PC-3 (cell line): ENCODE data around the gene YIPF6. TPM values are rescaled to one million over a fixed set of nuclear protein-coding genes. Genes with fewer than 3 reads are reported as not detected.
A peak's percentile ranks its signal among the peaks of the same experiment; 100 is the strongest.

ENCODE experiments used
- ATAC-seq: fragments of 200-7000 bp; cut with Tn5 transposase; 2 replicates; pipeline ENCODE4 v1.9.1; 2020; ENCODE audit warnings: mild to moderate bottlenecking, moderate library complexity
- BruUV-seq: library from RNA; stranded (reverse); fragments of 400-500 nt; replicated peaks from 2 replicates; lab custom pipeline; 2021; lab: Mats Ljungman, UMichigan
- CTCF ChIA-PET: fragments of 300-600 bp; sonication (Branson Sonifier 250); formaldehyde crosslinking; loops from one replicate; lab custom pipeline; 2022; ENCODE audit warnings: antibody characterized with exemption; lab: Charles Lee
- POLR2A ChIA-PET: fragments of 300-600 bp; sonication (Branson Sonifier 250); formaldehyde crosslinking; loops from one replicate; lab custom pipeline; 2022; ENCODE audit warnings: antibody characterized with exemption; ENCODE audit not compliant: unreplicated experiment; lab: Charles Lee
- DNase-seq: peaks from one replicate; pipeline ENCODE4 v3.0.0-alpha.2; 2015
- H2AFZ ChIP-seq: fragments of 300-600 bp; sonication (generic); 2 replicates; pipeline ENCODE4 v1.6.0; 2016; ENCODE audit warnings: antibody characterized with exemption, low read length
- H3F3A ChIP-seq: fragments of 300-600 bp; sonication (generic); one replicate; pipeline ENCODE4 v1.6.0; 2017; ENCODE audit warnings: antibody characterized with exemption, low read length, control low read depth, mild to moderate bottlenecking; ENCODE audit not compliant: unreplicated experiment
- H3K27ac ChIP-seq: fragments of 300-600 bp; sonication (generic); 2 replicates; pipeline ENCODE4 v1.5.1; 2016; ENCODE audit warnings: mild to moderate bottlenecking, low read length
- H3K27me3 ChIP-seq: fragments of 300-600 bp; sonication (generic); 2 replicates; pipeline ENCODE4 v1.6.1; 2016; ENCODE audit warnings: low read length, mixed read lengths
- H3K36me3 ChIP-seq: fragments of 300-600 bp; sonication (generic); 2 replicates; pipeline ENCODE4 v1.6.1; 2016; ENCODE audit warnings: low read depth, mixed run types, low read length, mixed read lengths
- H3K4me1 ChIP-seq: fragments of 300-600 bp; sonication (generic); 2 replicates; pipeline ENCODE4 v1.5.1; 2016; ENCODE audit warnings: low read length; ENCODE audit not compliant: insufficient read depth
- H3K4me2 ChIP-seq: fragments of 300-600 bp; sonication (generic); 2 replicates; pipeline ENCODE4 v1.6.0; 2016; ENCODE audit warnings: low read length
- H3K4me3 ChIP-seq: fragments of 300-600 bp; sonication (generic); 2 replicates; pipeline ENCODE4 v1.5.1; 2016; ENCODE audit warnings: mild to moderate bottlenecking, low read length, mixed read lengths
- H3K79me2 ChIP-seq: fragments of 300-600 bp; sonication (generic); 2 replicates; pipeline ENCODE4 v1.6.1; 2017; ENCODE audit warnings: low read length, mixed read lengths
- H3K9ac ChIP-seq: fragments of 300-600 bp; sonication (generic); 2 replicates; pipeline ENCODE4 v1.6.0; 2016; ENCODE audit warnings: mild to moderate bottlenecking, low read length
- H3K9me2 ChIP-seq: fragments of 300-600 bp; sonication (generic); replicated peaks from 2 replicates; pipeline ENCODE4 v1.6.1; 2016; ENCODE audit warnings: mixed run types, low read length, mixed read lengths
- H3K9me3 ChIP-seq: fragments of 300-600 bp; sonication (generic); 2 replicates; pipeline ENCODE4 v1.6.1; 2016; ENCODE audit warnings: low read length, mixed read lengths
- H4K20me1 ChIP-seq: fragments of 300-600 bp; sonication (generic); 2 replicates; pipeline ENCODE4 v1.6.1; 2016; ENCODE audit warnings: low read length, mixed read lengths
- EZH2 ChIP-seq: fragments of 300-600 bp; sonication (generic); IDR thresholded peaks from one replicate; pipeline ENCODE4 v1.6.1; 2017; ENCODE audit warnings: antibody characterized with exemption, mild to moderate bottlenecking, low read length; ENCODE audit not compliant: unreplicated experiment
- EZH2phosphoT487 ChIP-seq: fragments of 300-600 bp; sonication (generic); IDR thresholded peaks from 2 replicates; pipeline ENCODE4 v1.6.1; 2018; ENCODE audit warnings: mild to moderate bottlenecking, antibody characterized with exemption, low read length, borderline replicate concordance
- intact Hi-C: fragments of 100-400 bp; cut with micrococcal nuclease; formaldehyde crosslinking; loops from 2 replicates; pipeline ENCODE4 v1.9.0; 2023
- total RNA-seq: library from RNA; depleted of rRNA; stranded (reverse); fragments of >200 nt; gene quantifications from 2 replicates; pipeline ENCODE4 v1.2.3, GENCODE V29; 2014
- TF ChIP-seq, protein P1 (sequence below): fragments of 300-600 bp; sonication (generic); conservative IDR thresholded peaks from 2 replicates; pipeline ENCODE4 v1.5.1; 2017; ENCODE audit warnings: antibody characterized with exemption, low read depth, mild to moderate bottlenecking, low read length

The YIPF6 gene
- total RNA-seq, 1 experiment from 2014 or later = 37.0 TPM

DNA sequence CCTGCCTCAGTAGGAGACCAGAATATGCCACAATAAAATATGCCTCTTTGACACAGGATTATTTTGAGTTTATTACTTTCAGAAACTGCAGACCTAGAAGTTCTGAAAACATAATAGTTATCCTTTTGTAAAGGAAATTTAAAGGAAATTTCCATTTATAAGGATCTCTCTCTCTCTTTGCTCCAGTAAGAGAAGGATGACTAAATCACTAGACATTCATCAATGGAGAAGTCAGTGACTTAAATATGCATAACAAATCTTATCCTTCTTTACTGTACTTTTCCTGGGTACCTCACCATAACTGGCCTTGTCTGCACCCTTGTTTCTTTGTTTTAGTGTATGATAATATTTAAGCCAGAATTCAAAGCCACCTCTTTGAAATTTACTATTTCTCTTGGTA is 37.3 kb upstream of the YIPF6 start:
- no peaks in the 10 kb centered on the region for H3K27me3 ChIP-seq
- DNase-seq = no peak
- H3K27ac ChIP-seq = peak overlapping the region; percentile 18
- H2AFZ ChIP-seq = no peak overlapping the region
- no peak; the same call in 1 of the 2 replicates for ATAC-seq
- H4K20me1 ChIP-seq = no peaks in the 10 kb centered on the region
- no peak overlapping the region for H3K4me3 ChIP-seq
- no peaks in the 10 kb centered on the region for H3K9me3 ChIP-seq
- H3K9ac ChIP-seq = no peak overlapping the region
- BruUV-seq = no TSS peak
- TF ChIP-seq EZH2 (no peak), EZH2phosphoT487 (no peak)
- TF ChIP-seq, protein P1, sequence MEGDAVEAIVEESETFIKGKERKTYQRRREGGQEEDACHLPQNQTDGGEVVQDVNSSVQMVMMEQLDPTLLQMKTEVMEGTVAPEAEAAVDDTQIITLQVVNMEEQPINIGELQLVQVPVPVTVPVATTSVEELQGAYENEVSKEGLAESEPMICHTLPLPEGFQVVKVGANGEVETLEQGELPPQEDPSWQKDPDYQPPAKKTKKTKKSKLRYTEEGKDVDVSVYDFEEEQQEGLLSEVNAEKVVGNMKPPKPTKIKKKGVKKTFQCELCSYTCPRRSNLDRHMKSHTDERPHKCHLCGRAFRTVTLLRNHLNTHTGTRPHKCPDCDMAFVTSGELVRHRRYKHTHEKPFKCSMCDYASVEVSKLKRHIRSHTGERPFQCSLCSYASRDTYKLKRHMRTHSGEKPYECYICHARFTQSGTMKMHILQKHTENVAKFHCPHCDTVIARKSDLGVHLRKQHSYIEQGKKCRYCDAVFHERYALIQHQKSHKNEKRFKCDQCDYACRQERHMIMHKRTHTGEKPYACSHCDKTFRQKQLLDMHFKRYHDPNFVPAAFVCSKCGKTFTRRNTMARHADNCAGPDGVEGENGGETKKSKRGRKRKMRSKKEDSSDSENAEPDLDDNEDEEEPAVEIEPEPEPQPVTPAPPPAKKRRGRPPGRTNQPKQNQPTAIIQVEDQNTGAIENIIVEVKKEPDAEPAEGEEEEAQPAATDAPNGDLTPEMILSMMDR = no peak
- intact Hi-C loops = loop anchor here (5.0 kb wide), 1 partner anchor 279 kb away; no protein-coding TSS in a partner anchor
- H3K9me2 ChIP-seq = no peaks in the 10 kb centered on the region
- H3K4me1 ChIP-seq = peaks cover 12% of the 10 kb centered on the region
- H3K4me2 ChIP-seq = no peak overlapping the region
- H3F3A ChIP-seq = no peaks in the 10 kb centered on the region
- POLR2A ChIA-PET = no interaction called here
- CTCF ChIA-PET = no interaction called here
- H3K36me3 ChIP-seq = no peaks in the 10 kb centered on the region
- no peaks in the 10 kb centered on the region for H3K79me2 ChIP-seq

- ATAC-seq (no peak; the same call in none of the 2 replicates), DNase-seq (peak; percentile 56)
- no peaks in the 10 kb centered on the region for H3F3A ChIP-seq
- H3K36me3 ChIP-seq = no peaks in the 10 kb centered on the region
- peak overlapping the region; percentile 28 for H3K27ac ChIP-seq
- BruUV-seq = no TSS peak
- H3K9ac ChIP-seq = no peak overlapping the region
- peaks cover 12% of the 10 kb centered on the region for H3K4me1 ChIP-seq
- H3K27me3 ChIP-seq = no peaks in the 10 kb centered on the region
- TF ChIP-seq, protein P1 = no peak
- TF ChIP-seq EZH2phosphoT487 (no peak), EZH2 (no peak)
- POLR2A ChIA-PET = no interaction called here
- no peaks in the 10 kb centered on the region for H3K79me2 ChIP-seq
- H4K20me1 ChIP-seq = no peaks in the 10 kb centered on the region
- intact Hi-C loops = loop anchor here (1.0 to 5.0 kb wide), 2 partner anchors 265 to 280 kb away; no protein-coding TSS in a partner anchor
- no peak overlapping the region for H3K4me3 ChIP-seq
- CTCF ChIA-PET = interaction anchor here (1.0 kb wide), 1 partner anchor 266 kb away, joined by 3 read pairs; no protein-coding TSS in a partner anchor
- H3K9me2 ChIP-seq = no peaks in the 10 kb centered on the region
- H3K4me2 ChIP-seq = no peak overlapping the region
- no peaks in the 10 kb centered on the region for H3K9me3 ChIP-seq
- H2AFZ ChIP-seq = 0 out of 2 replicates have a peak overlapping the region, but pooled peaks have one; percentile 5
Measured at GRCh38 chrX:68462197-68462596, 36.7 kb upstream of the YIPF6 start.

DNA sequence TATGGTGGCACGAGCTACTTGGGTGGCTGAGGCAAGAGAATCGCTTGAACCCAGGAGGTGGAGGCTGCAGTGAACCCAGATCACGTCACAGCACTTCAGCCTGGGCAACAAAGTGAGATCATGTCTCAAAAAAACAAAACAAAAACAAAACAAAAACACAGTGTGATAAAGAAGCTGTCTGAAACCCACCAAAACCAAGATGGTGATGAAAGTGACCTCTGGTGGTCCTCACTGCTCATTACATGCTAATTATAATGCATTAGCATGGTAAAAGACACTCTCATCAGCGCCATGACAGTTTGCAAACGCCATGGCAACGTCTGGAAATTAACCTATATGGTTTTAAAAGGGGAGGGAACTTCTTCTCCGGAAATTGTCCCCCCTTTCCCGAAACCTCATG is 36.2 kb upstream of the YIPF6 start:
- DNase-seq (peak; percentile 57), ATAC-seq (peak; percentile 45)
- Histone ChIP-seq H3K4me2 (no peak overlapping the region), H3K9me3 (no peaks in the 10 kb centered on the region), H3K36me3 (no peaks in the 10 kb centered on the region), H3K4me3 (no peak overlapping the region), H3K9ac (no peak overlapping the region), H3K4me1 (peaks cover 12% of the 10 kb centered on the region), H2AFZ (0 out of 2 replicates have a peak overlapping the region, but pooled peaks have one; percentile 5), H4K20me1 (no peaks in the 10 kb centered on the region), H3F3A (no peaks in the 10 kb centered on the region), H3K9me2 (no peaks in the 10 kb centered on the region), H3K79me2 (no peaks in the 10 kb centered on the region), H3K27me3 (no peaks in the 10 kb centered on the region), H3K27ac (peak overlapping the region; percentile 28)
- TF ChIP-seq EZH2 = no peak
- TF ChIP-seq EZH2phosphoT487 = no peak
- TF ChIP-seq, protein P1 = peak; percentile 63
- BruUV-seq = no TSS peak
- ChIA-PET POLR2A (no interaction called here), CTCF (interaction anchor here (0.6 to 1.0 kb wide), 2 partner anchors 21 to 266 kb away, joined by 3 to 4 read pairs; no protein-coding TSS in a partner anchor)
- intact Hi-C loops = loop anchor here (1.0 to 5.0 kb wide), 2 partner anchors 265 to 280 kb away; no protein-coding TSS in a partner anchor
